ENCODE data around the gene LPAR1.

The LPAR1 gene

DNA sequence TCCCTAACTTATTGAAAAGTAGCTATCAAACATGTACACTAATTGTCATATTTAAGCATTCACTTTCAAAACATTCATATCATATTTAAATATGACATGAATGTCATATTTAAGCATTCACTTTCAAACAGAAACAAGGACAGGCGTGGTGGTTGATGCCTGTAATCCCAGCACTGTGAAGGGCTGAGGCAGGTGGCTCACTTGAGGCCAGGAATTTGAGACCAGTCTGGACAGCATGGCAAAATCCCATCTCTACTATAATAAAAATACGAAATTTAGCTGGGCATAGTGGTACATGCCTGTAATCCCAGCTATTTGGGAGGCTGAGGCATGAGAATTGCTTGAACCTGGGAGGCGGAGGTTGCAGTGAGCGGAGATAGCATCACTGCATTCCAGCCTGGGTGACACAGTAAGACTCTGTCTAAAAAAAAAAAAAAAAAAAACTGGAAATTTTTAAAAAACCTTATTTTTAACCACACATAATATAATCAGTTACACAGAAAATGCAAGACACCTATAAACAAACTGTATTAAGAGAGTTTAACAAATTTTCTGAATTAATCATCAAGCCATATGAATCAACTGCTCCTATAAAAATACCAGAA, 88.1 kb downstream of the LPAR1 start:
- DNase-seq: no peak

DNA sequence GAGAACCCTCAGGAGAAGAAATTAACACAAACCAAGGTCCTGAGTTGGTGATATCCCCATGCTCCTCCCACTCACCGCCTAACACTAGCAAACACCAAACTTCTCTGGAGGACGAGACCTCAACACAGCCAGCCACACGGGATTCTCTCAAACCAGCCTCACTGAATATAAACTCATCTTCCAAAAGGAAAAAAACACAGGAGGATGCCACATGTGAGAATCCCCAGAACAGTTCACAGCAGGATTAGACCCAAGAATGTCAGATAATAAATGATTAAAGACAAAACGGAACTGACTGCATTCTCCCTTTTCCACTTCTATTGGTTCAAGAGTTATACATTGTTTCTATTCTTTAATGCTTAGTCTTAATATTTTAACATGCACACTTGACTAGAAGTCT, 89.2 kb downstream of the LPAR1 start:
- DNase-seq: no peak

DNA sequence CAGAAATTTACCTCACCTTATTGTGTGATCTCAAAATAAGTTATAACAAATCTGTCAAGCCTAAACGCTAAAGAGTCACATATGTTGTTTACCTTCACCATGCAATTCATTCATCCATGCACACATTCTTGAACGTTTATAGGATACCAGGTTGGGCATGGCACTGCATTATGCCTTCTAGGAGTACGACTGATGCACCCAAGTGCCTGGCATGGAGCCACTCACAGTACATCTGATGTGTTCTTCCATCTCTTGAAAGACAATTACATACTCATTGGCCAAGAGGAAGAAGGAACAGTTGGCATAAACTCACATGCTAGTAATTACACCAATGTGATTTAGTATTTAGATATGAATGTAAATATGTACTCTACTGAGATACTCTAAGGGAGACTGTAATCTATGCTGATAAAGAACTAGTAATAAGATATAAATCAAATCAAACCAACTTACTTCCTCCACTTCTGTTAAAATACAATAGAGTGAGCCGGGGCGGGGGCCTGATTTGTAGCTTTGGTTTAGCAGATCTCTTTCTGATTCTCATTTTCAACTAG, 90.7 kb downstream of the LPAR1 start:
- peak; percentile 8 for DNase-seq

DNA sequence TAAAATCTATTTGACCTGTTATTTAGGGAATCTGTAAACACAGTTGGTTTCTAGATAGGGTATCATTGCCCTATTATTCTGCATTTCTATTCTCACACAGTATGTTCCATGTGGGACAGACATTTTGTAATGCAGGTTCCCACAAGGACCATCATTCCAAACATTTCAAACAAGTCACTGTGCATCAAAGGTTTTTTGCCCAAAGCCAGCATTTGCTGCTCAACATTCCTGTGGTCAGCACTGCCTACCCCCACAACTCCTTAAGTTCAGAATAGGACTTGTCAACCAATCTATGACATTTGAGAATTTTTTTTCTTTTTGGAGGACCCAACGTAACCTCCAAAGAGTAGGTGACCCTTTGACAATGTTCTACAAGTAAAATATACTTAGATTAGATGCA, 95.7 kb downstream of the LPAR1 start:
- no peak for DNase-seq

DNA sequence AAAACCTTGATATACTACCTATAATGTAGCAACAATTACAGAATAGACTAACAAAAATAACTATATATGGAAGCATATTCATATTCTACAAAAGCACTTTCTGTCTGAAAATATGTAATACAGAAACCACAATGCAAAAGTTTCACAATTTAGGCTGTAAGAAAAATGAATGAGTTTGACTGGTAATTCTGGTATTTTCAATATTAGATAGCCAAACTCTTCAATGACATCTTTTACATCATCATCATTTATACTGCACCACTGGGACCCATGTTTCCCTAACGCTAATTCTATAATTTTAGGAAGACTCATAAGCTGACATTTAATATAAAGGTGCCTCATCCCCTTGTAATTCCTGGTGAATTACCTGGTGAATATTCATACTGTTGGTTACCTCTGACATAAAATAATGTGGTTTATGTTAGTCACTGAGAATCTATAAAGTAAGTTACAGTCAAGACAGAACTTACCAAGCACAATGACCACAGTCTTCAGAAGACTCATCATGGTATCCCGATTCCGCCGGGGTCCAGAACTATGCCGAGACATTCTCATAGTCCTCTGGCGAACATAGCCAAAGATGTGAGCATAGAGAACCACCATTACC, 97.2 kb downstream of the LPAR1 start:
- DNase-seq: no peak

DNA sequence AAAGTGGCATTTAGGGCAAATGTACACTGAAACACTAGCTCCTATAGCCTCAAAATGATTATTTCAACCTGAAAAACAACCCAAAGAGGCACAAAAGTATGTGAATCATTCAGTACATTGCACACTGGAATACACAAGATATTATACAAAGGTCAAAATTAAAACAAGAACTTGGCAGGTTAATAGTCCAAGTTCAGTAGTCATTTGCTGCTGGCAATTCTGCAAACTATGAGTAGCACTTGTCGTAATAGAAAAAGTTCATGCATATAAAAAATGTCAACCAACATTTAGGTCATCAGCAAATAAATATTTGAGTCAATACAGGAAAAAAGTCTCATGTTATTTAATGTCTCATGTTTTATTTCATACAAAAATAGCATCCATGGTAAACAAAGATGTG, 98.7 kb downstream of the LPAR1 start:
- DNase-seq: no peak

DNA sequence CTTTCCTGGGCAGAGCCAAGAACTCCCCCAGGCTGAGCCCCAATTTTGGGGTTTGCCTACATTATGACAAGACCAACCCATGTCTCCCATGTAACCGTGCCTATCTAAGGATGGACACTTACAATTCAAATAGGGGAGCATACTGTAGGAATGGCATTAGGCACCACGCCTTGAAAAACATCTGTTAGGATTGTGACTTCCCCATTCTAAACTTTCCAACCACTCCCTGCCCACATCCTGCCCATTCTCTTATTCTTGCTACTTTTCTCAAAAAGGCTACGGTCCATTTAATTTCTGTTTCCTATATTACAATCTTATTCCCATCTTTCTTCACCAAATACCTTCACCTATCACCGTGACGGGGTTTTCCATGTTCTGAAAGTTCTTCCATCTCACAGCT, 99.2 kb downstream of the LPAR1 start:
- DNase-seq: no peak

DNA sequence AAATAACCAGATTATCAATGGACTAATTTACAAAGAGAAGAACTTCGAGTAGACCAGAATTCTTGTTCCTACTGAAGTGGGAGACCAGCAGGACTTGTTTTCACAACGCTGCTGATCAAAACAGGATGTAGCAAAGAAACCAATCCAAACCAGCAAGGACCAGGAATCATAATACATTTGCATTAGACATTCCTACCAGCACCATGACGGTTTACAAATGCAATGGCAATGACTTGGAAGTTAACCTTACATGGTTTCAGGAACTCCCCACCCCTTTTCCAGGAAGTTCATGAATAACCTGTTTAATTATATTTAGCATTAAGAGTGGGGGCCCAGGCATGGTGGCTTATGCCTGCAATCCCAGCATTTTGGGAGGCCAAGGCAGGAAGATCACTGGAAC, 100.0 kb downstream of the LPAR1 start:
- DNase-seq: peak; percentile 51

DNA sequence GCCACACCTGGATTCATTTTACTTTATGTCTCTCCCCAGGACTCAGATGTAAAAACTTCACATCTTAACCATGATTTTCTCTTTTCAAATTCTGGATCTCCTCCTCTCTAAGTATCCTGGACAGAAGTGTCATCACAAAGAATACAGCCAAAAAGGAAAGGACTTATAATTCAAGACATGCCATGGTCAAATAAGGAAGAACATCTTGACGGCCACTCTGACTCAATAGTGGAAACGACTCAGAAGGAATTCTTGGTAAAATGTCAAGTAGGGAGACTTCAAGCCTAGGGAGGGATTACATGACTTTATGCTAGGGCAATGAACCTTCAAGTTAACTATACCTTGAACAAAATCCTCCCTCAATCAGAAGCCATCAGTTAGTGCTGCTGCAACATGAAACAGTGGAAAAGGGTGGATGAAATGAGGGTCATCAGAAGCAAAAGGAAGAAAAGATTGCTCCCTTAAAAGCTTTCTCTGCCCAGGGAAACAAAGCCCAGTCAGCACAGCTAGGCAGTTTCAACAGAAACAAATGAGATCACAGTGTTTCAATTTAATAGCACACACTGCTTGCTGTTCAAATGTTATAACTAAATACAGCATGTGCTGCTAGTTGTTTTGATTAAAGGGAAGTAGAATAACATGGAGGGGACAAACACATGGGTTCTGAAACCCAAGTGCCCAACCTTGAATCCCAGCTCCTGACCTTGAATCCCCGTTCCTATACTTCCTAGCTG, 101.4 kb downstream of the LPAR1 start:
- no peak for DNase-seq

DNA sequence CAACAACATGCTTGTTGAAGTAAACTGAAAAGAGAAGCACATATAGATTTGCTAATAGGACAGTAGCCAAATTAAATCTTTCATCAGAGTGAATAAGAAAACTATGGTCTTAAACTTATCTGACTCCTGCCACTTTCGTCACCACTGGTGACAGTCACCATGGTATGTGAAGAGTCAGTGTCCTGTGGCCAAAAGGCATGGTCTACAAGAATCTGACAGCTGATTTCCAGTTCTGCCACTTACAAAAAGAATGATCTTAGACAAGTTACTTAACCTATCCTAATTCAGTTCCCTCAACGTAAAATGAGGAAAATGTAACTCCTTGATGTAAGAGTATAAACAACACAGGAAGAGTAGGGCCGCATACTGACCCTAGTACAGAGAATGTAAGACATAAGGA, 102.0 kb downstream of the LPAR1 start:
- DNase-seq: no peak

DNA sequence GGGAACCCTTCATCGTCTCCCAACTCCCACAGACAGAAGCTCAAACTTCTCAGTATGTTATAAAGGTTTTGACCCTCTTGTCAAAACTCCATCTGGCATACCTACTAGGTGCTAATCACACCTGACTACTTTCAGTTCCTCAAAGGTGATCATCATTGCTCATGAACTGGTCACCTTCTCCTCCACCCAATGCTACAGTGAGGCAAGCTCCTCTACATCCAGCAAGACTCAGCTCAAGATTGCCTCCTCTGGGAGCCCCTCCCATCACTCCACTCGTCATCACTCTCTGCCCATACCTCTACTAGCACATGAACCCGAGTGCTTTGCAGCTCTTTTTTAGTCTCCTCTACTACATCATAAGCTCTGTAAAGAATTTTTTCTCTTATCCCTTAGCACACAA, 102.4 kb downstream of the LPAR1 start:
- no peak for DNase-seq

DNA sequence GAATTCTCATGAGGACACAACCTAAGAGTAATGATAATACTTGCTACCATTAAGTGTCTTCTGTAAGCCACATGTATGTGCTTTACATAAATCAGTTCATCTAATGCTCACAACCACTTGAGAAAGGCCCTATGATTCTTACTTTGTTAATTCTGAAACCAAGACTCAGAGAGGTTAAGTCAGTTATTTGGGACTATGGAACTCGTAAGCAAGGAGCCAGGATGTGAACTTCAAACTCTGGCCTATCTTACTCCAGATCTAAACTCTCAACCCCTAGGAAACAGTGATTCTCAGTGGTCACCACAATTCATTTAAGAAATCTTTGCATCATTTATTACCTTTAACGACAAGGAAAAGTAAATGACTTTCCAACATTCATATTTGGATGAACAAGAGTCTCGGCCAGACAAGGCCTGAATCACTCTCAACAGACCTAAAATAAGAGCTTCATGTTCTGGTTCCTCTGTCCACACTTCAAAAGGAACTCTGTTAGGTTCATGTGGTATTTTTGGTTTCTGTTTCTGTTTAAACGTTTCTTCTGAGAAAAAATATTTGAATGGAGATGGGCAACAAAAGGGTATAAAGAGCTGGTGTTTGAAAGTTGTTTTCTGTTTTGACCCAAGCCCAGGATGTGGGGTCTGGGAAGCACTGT, 104.8 kb downstream of the LPAR1 start:
- no peak for DNase-seq

DNA sequence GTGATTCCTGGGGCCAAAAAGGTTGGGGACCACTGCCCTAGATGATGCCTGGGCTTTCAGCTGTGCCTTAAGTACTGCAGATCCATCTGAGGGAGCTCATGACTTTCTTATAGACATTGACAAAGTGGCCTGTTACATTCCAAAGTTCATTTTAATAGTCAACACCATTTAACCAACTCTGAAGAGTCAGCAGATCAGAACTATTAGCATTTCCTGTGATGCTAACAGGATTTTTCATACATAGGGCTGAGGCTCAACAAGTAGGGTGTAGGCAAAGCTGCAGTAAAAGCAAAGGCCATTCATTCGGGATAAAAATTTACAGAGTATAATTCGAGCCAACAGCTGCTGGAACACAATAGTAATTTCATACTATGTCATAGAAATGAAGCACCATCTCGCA, 105.4 kb downstream of the LPAR1 start:
- DNase-seq: no peak

DNA sequence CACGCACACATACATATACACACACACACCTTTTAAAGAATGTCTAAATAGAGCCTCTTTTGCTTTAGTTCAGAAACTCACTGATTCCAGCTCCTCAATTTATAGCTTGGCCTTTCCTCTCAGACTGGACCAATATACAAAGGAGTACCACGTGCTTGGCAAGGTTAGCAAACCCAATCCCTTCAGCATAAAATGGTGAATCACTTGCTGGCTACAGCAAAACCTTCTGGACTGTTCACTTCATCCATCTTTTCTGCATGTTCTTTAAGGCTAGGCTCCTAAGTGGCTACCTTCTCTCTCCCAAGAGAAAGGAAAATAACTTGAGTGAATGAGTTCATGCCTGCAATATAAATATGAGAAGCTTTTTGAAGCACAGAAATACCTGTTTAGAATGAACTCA, 109.7 kb downstream of the LPAR1 start:
- DNase-seq: no peak

DNA sequence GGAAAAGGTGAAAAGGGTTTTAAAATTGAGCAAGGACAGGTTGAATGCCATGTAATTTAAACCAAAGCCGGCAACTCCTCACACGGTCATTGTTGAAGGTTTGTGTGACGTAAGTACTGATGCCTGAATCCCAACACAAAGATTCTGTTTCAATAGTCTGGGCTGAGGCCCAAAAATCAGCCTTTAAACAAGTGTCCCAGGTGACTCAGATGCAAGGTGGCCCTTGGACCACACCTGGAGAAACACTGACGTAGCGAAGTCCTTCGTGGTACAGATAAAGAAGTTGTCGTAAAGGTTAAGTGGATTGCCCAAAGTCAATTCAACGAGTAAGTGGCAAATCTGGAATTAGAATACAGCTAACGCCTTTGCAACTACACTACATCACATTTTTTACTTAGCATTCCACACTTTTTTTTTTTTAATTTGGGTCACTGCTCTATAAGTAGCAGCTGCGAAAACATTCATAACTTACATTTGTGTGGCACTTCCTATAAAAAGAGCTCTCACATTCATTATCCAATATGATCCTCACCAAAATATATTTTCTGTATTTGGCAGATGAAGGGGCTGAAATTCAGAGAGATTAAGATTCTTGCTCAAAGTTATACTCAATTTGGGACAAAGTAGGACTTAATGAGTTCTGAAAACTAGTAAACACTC, 111.3 kb downstream of the LPAR1 start:
- DNase-seq: peak; percentile 51

DNA sequence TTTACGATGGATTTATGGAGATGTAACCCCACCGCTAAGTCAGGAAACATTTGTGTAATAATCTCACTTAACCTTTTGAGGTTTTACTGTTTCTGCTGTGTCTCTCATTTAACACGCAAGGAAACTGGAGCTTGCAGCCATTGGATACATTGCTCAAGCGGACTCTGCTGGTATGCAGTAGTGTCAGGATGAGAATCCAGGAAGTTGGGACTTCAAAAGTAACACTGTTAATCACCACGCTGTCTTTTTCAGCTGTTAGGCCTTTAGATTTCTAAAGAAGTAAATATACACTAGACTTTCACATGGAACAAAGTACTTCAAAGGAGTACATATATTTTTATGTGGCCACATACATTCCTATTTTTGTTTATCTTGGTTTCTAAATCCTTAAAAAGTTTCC, 114.7 kb downstream of the LPAR1 start:
- no peak for DNase-seq

DNA sequence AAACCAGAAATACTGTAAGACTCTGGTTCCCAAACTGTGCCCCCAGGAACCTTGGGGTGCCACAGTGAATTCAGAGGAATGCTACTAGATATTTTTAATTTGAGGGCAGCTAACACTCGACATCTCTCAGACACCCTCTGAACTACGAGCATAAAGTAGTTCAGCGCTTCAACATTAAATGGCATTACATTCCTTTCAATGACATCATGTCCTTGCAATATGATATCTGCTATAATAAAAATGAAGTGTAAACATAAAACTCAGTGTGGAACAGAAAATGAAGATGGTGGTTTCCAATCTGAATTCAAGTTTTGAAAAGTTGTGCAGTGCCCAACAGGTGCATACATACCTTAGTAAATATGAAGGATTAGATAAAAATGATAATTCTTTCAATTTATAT, 116.1 kb downstream of the LPAR1 start:
- DNase-seq: no peak

DNA sequence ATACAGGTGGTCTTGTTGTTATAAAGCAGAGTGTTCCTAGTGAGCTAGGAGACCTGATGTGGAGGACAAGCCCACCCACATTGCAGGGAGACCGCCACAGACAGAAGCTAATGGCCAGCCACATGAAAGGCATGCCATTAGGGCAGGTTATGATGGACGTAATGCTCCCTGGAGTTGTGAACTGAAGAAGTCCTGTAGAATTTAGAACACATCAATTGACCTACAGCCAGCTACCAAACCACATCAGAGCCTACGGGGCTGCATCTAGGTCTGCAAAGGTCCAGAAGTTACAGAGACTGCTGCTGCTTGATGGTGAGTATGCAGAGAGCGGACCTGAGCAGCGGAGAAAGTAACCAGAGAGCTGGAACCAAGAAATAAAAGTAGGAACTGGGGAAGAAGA, 116.6 kb downstream of the LPAR1 start:
- DNase-seq: no peak

DNA sequence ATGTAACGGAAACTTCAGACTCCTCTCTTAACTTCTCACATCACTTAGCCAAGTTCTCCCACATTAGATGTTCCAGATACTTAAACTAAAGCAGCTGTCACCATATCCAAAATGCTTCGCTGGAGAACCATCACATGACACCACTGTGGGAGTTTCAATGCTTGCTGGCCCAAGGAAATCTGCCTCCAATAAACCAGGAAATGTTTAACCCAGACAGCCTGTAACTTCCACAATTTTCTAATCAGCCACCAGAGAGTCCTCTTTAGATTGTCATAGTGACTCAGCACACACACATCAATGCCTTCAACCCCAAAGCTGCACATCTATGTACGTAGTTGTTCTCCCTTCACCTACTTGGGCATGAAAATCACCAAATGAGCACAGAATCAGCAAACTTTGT, 118.7 kb downstream of the LPAR1 start:
- DNase-seq: no peak

DNA sequence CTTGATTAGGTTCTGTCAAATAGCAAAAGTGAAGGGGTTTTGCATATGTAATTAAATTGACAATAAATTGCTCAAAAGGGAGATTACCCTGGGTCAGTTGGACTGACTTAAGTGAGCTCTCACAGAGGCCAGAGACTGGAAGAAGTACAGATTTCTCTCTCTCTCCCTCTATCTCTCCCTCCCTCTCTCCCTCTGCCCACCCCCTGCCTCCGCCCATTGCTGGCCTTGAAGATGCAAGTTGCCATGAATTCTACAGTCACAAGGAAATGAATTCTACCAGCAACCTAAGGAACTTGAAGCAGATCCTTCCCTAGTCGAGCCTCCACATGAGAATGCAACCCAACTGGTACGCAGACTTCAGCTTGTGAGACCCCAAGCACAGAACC, 119.2 kb downstream of the LPAR1 start:
- no peak for DNase-seq

DNA sequence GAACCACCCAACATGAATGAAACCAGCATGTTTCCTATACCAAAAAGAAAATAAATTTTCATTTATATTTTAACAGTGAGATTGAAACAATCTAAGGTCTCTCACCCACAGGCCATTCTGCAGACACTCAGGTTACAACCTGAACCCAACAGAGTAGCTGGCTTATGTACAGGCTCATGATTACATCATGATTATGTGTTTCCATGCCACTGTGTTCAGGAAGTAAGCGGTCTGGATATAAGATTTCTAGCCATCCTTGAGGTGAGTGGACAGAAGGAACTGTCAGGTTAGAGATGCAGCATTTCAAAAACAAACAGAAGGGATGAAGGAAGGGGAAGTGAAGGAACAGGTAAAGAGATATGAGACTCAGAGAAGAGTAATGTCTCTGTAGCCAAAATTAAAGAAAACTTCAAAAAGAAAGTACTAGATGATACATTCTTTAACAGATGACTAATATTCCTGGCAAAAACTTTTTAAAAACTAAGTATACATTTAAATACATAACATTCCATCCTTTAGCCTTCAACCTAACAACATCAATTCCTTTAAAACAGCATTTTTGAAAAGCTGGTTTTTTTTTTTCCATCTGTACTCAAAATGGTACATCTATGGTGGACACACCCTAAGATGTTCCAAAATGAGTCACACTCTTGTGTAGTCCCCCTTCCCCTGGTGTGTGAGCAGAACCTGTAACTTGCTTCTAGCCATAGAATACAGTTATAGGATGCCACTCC, 119.8 kb downstream of the LPAR1 start:
- no peak for DNase-seq

DNA sequence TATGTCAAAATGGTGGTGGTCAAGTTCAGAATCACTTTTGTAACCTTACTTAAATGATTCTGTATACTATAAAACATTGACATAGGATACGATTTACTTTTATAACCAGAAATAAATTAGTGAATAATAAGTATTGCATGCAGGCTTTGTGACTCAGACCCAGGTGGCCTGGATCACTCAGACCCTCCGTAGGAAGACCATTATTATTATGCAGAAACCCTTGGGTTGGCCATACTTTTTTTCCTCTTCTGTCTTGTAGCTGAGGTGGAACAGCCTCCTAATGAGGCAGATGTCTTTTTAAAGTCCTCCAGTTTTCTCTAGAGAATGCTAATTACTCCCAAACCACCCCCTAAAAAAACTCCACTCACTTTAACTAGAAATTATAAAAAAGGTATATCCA, 121.9 kb downstream of the LPAR1 start:
- DNase-seq: no peak

Measured in DMS153 (cell line).